ENCODE data around the gene FMO5. TPM values are rescaled to one million over a fixed set of nuclear protein-coding genes. Genes with fewer than 3 reads are reported as not detected.

The FMO5 gene, protein sequence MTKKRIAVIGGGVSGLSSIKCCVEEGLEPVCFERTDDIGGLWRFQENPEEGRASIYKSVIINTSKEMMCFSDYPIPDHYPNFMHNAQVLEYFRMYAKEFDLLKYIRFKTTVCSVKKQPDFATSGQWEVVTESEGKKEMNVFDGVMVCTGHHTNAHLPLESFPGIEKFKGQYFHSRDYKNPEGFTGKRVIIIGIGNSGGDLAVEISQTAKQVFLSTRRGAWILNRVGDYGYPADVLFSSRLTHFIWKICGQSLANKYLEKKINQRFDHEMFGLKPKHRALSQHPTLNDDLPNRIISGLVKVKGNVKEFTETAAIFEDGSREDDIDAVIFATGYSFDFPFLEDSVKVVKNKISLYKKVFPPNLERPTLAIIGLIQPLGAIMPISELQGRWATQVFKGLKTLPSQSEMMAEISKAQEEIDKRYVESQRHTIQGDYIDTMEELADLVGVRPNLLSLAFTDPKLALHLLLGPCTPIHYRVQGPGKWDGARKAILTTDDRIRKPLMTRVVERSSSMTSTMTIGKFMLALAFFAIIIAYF
- total RNA-seq (2014; rRNA removed; shearing (Covaris generic)), result 0.07 TPM in 1 of 2 replicates, not detected in the other
- 0.10 and 0.12 TPM in 2 replicates for polyA plus RNA-seq (2015; cell fraction: cytosol; rRNA removed)
- polyA plus RNA-seq (2015; cell fraction: nucleus; rRNA removed), result 0.19 and 0.22 TPM in 2 replicates

DNA sequence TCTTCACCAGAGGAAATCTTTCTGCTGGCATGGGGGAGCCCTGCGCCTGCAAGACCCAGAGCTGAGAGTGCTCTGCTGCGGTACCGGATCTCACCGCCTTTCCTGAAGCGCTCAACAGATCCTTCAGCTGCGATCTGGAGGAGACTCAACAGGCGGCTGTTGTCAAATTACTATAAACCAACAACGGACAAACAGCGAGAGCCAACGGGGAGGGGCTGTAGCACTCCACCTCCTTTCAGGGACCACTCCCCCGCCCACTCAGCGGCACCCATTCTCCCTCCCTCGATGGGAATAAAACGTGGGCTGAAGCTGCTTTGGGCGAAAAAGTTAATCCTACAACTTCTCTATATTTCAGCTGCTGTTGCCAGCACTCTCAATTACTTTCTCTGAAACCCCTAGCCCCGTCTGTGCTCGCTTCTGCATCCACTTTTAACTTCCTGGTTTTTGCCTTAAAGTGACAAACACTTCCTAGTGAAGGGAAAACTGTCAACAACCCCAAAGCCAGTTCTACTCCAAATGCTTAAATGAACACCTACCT lies at the start of gene FMO5:
Gene FMO5 (minus strand): TSS at position 147 of the 538 bp plus-strand sequence. CDS start 310 bp downstream, outside the sequence.
- DNase-seq (ENCODE audit: low read depth), result no peak

DNA sequence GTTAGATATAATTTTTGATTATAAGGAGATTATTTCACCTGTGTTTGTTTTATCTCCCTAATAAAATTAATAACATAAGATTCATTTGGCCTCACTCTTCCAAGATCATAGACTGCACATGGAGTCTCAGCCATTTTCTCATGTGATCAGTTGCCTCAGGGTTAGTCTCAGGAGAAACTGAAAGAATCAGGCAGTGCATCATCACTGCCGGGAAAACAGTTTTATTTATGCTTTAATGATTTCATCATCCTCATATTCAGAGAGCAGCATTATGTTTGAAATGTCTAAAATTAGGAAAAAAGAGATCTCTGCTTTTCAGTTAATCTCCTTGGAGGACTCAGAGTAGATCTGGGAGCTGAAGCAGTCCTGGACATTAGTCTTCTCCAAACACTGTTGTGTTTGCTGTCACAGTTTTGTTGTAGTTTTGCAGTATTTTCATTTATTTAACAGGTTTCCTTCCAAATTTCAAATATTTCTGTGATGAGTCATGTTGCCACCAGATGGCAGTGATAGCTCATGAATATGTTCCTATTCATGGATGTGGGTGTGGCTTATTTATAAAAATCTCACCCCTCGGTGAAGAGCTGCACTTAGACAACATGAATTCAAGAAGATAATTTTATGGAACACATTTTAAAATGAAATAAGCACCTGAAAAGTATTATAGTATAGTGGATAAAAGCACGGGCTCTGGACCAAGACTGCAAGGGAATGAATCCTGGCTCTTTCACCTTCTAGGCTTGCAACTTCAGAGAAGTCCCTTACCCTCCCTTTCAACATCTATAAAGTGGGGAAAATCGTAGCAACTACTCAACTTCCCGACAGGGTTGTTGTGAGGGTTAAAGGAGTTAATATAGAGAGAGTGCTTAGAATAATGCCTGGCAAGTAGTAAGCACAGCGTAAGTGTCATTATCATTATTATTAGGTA lies 48.5 kb upstream of the FMO5 start:
- peak; percentile 64 for DNase-seq (ENCODE audit: low read depth)

DNA sequence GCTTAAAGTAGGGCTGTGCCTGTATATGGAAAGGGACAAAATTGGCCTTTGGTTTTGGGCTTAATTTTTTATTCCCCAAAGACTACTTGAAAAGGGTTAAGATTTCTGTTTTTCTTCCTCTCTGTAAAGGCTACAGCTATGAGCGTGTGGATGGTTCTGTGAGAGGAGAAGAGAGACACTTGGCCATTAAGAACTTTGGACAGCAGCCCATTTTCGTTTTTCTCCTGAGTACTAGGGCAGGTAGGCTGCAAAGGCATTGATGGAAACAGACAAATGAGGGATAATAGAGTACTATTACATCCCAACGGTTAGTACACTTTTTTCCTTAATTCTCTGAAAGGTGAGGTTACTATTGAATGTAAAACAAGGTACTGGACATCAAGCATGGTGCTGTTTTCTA lies 46.9 kb upstream of the FMO5 start:
- DNase-seq (ENCODE audit: low read depth), result no peak

DNA sequence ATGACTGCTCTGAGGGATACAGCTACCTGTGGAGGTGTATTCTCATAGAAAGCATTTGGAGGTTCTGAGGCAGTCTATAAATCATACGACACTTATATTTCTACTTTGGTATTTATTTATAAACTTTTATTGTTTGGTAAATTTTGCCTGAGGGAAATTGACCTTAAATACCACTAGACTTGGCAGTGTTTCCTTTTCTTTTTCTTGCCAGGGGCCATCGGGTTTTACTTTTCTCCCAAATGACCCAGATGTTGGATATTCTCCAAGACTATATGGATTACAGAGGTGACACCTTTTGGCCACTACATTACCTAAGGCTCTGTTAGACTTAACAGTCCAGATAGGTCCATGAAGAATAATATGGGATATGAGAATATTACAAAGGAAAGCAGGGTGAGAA lies 45.6 kb upstream of the FMO5 start:
- no peak for DNase-seq (ENCODE audit: low read depth)

DNA sequence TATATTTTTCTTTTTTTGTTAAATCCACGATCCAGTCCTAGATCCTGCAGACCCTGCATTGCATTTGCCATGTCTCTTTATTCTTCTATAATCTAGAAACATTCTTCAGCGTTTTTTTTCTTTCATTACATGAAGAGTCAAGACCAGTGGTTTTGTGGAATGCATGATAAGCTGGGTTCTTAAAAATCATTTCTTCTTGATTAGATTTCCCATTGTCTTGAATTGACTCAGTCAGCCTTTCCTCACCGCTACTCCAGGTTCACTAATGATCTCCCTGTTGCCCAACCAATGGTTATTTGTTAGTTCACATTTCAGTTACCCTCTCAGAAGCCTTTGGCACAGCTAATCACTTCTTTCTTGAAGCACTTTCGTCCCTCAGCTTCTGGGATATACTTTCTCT lies 42.6 kb upstream of the FMO5 start:
- DNase-seq (ENCODE audit: low read depth), result no peak

DNA sequence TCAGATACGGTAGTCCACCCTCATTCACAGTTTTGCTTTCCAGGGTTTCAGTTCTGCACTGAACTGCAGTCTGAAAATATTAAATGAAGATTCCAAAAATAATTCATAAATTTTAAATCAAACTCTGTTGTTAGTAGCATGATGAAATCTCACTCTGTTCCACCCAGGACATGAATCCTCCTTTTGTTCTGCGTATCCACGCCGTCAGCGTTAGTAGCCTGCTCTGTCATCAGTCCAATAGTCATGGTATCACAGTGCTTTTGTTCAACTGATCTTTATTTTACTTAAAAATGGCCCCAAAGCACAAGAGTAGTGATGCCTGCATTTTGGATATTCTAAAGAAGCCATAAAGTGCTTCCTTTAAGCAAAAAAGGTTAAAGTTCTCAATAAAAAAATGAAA lies 41.2 kb upstream of the FMO5 start:
- no peak for DNase-seq (ENCODE audit: low read depth)

DNA sequence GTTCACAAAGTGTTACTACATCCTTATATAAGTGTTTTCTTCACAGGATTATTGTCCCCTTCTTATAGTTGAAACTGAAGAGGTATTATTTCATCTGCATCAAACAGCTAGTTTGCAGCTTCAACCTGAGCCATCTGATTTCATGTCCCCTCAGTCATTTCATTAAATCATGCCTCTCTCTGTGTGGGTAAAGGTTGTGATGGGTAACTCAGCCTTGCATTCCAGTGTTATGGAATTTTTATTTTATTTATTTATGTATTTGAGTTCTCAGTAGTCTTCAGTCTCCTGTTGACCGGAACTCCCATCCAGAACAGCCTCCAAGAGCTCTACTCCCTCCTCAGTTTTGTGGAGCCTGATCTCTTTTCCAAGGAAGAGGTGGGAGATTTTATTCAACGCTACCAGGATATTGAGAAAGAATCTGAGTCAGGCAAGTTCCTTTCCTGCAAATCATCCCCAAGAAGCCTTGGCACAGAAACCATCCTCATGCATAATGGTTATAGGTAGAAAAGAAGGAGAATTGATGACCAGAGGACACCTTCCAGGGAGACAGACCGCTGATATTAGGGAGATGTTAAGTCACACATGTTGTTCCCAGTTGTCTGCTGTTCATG lies 39.1 kb upstream of the FMO5 start:
- peak; percentile 73 for DNase-seq (ENCODE audit: low read depth)

DNA sequence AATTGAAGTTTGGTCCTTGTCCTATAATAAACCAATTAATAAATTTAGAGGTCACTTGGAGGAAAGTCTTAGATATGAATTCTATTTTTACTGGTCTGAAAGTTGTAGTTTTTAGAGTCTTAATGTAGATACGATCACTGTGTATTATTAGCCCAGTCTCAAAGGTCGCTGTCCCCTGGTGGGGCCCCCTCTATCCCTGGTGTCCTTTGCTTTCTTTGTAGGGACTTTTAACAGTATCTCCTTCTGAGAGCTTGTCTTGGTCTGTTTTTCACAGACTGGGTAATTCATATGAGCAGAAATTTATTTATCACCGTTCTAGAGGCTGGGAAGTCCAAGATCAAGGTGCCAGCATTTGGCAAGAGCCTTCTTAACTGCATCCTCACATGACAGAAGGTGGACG lies 35.8 kb upstream of the FMO5 start:
- DNase-seq (ENCODE audit: low read depth), result no peak

DNA sequence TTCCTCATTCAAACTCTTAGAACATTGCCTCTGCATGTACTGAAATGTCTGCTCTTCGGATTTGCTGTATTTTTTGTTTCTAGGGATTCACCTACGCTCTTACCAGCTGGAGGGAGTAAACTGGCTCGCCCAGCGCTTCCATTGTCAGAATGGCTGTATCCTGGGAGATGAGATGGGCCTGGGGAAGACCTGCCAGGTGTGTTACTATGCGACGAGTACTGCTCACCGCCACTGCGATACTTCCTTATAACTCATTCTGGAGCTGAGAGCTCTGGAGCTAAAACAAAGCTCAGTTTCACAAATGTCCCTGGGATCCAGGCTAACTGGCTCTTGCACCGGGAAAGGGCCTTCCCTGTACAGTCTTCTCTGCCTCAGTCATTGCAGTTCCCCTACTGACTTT lies 27.4 kb upstream of the FMO5 start:
- DNase-seq (ENCODE audit: low read depth), result no peak

DNA sequence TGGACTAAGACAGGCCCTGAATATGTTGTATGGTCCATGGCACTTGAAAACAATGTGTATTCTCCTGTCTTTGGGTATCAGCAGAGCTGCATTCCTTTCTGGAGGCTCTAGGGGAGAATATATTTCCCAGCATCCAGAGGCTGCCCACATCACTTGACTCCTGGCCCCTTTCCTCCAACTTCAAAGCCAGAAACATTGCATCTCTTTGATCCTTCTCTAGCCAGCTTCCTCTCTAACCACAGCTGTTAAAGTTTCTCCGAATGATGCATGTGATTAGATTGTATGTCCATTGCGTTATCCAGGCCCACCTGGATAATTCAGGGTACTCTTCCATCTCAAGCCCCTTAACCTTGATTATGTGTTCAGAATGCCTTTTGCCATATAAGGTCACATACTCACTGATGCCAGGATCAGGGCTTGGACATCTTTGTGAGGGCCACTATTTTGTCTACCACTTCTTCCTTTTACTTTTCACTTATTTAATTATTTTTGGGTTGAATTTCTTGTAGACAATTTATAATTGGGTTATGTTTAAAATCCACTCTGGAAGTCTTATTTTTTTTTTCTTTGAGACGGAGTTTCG lies 22.6 kb upstream of the FMO5 start:
- no peak for DNase-seq (ENCODE audit: low read depth)

DNA sequence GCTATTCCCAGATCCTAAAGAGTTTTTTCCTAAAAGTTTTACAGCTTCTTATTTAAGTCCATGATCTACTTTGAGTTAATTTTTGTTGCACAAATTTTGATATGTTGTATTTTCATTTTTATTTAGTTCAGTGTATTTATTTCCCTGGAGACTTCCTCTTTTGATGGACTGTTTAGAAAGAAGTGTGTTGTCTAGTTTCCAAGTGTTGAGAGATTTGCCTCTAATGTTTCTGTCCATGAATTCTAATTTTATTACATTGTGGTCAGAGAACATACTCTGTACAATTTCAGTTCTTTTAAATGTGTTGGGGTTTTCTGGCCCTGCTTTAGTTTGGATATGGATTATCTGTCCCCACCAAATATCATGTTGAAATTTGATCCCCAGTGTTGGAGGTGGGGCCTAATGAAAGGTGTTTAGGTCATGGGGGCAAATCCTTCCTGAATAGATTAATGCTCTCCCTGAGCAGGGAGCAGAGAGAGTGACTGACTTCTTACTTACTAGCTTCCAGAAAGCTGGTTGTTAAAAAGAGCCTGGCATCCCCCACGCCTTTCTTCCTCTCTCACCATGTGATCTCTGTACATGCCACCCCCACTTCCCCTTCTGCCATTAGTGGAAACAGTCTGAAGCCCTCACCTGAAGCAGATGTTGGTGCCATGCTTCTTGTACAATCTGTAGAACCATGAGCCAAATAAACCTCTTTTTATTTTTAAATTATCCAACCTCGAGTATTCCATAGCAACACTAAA lies 21.9 kb upstream of the FMO5 start:
- no peak for DNase-seq (ENCODE audit: low read depth)

DNA sequence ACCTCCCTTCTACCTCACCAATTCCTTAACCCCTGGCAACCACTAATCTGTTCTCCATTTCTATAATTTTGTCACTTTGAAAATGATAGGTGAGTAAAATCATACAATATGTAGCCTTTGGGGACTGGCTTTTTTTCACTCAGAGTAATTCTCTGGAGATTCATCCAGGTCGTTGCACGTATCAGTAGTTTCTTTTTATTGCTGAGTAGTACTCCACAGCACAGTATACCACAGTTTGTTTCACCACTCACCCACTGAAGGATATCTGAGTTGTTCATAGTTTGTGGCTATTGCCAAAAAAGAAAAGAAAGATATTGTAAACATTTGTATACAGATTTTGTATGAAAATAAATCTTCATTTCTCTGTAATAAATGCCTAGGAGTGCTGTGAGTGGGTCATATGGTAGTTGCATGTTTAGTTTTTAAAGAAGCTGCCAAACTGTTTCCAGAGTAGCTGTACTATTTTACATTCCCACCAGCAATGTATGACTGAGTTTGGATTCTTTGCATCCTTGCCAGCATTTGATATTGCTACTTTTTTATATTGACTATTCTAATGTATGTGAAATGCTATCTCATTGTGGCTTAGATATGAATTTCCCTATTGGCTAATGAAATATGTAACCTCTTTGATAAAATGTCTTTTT lies 21.0 kb upstream of the FMO5 start:
- no peak for DNase-seq (ENCODE audit: low read depth)

DNA sequence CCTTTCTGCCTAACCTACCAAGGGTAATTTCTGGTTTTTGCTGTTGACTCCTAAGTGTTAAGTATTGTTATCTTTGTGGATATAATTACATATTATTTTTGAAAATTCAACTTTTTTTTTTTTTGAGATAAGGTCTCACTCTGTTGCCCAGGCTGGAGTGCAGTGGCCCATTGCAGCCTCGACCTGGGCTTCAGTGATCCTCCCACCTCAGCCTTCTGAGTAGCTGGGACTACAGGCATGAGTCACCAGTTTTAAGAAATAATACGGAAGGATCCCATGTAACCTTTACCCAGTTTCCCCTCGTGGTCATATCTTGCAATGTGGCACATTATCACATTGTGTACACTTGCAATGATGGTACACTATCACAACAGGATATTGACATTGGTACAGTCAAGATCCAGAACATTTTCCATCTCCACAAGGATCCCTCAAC lies 20.5 kb upstream of the FMO5 start:
- no peak for DNase-seq (ENCODE audit: low read depth)

DNA sequence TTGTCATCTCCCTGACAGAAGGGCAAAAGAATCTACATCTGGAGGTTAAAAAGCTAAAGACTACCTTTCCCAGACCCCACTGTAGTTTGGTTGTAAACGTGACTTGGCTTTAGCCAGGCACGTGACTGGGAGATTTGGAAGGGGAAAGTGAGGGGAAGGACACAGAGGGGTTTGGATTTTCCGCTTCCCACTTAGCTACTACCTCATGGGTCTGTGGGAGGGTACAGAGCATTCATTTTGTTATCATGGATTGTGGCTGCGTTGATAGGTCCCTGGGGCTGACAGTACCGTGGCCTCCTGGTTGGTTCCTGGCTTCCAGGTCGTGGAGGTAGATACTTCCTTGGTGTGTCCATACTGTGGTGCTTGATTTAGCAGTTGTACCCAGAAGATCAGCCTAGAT lies 20.0 kb upstream of the FMO5 start:
- DNase-seq (ENCODE audit: low read depth), result no peak

DNA sequence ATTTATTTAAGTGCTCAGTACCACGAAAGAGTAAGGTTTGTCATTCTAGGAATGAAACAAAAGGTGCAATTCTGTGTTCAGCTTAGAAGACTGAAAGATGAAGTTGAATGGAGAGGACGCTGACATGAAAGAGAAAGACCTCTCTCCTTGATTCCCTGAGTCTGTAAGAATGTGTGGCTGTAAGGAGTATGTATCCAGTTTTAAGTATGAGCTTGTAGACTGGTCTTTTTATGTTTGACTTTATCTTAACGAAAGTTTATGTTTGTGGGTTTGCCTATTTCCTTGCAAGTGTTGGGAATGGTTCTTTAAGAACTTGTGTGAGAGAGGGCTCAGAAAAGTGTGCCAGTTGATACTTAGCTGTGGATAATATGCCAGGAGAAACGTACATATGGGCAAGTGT lies 18.7 kb upstream of the FMO5 start:
- DNase-seq (ENCODE audit: low read depth), result no peak

DNA sequence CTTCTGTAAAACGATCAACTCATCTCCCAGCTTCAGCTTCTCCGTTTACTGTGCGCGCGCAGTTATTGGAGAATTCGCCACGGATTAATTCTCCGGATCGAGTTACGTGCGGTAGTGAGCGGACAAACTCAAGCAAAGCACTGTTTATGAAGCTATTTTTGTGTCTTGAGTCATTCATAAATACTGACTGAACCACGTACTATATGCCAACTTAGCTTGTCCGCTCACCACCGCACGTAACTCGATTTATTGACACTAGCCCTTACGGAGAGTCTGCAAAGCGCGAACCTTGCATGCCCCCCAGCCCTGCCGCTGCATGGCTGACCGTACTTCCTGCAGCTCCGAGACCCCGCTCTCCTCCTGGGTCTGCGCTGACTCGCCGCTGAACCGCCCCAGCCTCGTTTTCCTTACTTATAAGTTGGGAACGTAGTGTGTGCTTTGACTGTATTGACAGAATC lies 18.1 kb upstream of the FMO5 start:
- no peak for DNase-seq (ENCODE audit: low read depth)

DNA sequence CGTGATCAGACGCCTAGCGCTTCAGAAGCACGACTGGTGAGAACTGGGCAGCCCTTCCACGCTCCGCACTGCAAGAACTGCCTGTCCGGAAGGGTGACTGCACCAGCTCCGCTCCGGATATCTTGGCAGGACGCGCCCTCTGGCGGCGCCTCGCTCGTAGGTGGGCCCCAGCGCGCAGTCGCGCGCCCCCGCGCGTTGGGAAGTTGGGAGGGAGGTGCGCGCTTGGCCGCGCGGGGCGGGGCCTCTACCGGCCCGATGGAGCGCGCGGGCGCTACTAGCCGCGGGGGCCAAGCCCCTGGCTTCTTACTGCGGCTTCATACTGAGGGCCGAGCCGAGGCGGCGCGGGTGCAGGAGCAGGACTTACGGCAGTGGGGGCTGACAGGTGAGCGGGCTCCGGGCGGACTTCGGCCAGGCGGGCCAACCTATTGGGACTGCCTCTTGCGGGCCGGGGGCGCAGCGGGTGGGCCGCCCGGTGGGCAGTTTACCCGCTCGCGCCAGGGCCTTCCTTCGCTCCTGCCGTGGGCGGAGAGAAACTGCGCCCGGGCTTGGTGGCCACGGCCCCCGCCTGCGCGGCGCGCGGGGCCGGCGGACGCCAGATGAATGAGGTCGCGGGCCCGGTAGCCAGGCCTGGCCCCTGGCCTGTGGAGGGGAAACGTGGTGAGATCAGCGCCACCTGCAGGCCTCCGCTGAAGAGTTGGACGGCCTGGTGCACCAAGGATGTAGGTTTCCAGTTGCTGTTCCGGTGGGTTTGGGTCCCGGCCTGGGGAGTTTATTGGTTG lies 17.5 kb upstream of the FMO5 start, which contains the start of gene CHD1L:
Gene CHD1L (plus strand): TSS at position 236 of the 779 bp plus-strand sequence. CDS start 20 bp downstream, at position 256.
- peak; percentile 93 for DNase-seq (ENCODE audit: low read depth)

DNA sequence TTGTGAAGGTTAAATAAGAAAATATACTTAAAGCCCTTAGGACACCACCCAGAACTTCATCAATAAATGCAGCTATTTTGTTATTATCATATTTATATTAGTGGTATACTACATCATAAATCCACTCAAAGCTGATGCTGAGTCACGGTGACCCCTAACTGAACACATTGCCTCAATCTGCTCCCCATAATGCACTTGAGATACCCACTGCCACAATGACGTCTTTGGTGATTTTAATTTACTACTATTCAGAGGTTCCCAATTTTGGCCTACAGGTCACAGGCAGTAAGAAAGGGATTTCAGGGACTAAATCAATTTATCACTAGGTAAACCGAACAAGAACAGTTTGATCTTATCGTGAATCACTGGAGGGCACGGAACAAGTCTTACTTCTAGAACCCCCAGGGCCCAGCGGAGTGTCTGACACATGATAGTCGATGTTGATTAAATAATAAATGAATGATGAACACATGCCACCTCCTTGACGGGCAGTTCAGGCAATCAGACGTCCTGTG lies 16.9 kb upstream of the FMO5 start:
- no peak for DNase-seq (ENCODE audit: low read depth)
